ENCODE results near the gene ARHGAP6.

DNA sequence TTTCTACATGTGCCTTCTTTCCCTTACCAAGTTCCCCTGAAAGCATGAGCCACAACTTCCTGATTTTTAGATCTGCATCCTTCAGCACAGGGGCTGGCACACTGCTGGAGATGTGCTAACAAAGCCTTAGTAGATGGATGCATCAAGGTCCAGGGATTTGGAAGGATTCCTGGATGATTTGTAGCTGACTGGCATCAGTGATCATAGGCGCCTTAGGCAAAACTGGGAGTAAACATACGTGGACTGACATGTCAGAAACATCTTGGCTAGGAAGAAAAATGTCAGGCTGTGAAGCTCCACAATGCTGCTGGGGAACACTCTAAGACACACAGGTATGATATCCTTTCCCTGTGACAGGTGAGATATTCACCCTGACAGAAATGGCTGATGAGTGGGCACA lies 216.1 kb downstream of the ARHGAP6 start:
- TF ChIP-seq, protein P1, sequence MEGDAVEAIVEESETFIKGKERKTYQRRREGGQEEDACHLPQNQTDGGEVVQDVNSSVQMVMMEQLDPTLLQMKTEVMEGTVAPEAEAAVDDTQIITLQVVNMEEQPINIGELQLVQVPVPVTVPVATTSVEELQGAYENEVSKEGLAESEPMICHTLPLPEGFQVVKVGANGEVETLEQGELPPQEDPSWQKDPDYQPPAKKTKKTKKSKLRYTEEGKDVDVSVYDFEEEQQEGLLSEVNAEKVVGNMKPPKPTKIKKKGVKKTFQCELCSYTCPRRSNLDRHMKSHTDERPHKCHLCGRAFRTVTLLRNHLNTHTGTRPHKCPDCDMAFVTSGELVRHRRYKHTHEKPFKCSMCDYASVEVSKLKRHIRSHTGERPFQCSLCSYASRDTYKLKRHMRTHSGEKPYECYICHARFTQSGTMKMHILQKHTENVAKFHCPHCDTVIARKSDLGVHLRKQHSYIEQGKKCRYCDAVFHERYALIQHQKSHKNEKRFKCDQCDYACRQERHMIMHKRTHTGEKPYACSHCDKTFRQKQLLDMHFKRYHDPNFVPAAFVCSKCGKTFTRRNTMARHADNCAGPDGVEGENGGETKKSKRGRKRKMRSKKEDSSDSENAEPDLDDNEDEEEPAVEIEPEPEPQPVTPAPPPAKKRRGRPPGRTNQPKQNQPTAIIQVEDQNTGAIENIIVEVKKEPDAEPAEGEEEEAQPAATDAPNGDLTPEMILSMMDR (IDR thresholded peaks at IDR 0.05; ENCODE audit: low read depth, low read length), result no peak
- no peak for TF ChIP-seq POLR2A (IDR thresholded peaks at IDR 0.05; ENCODE audit: extremely low read depth, insufficient read length)
- TF ChIP-seq, protein P2, sequence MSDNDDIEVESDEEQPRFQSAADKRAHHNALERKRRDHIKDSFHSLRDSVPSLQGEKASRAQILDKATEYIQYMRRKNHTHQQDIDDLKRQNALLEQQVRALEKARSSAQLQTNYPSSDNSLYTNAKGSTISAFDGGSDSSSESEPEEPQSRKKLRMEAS (IDR thresholded peaks at IDR 0.05; ENCODE audit: low read depth, low read length), result no peak
